GM18508 (cell line): ENCODE results near the gene KRTAP13-3.

Experiments
- ATAC-seq: cut with Tn5 transposase; IDR thresholded peaks from one replicate; pipeline ENCODE4 v1.9.1; 2021; ENCODE audit warnings: moderate number of reproducible peaks; ENCODE audit not compliant: insufficient read depth, unreplicated experiment

The KRTAP13-3 gene

GRCh38 chr21:30425826-30426225, at the start of gene KRTAP13-3:
Gene KRTAP13-3 (minus strand): TSS chr21:30425926. CDS start chr21:30425912, 14 bp downstream.
- no peak for ATAC-seq

GRCh38 chr21:30468900-30469714, 43.4 kb upstream of the KRTAP13-3 start:
- ATAC-seq: no peak

- ATAC-seq: no peak
Measured at GRCh38 chr21:30463713-30464112, 38.0 kb upstream of the KRTAP13-3 start.

GRCh38 chr21:30448514-30448913, 22.8 kb upstream of the KRTAP13-3 start:
- ATAC-seq: no peak

- ATAC-seq: no peak
Measured at GRCh38 chr21:30447056-30447455, 21.3 kb upstream of the KRTAP13-3 start.

GRCh38 chr21:30444204-30444603, 18.5 kb upstream of the KRTAP13-3 start:
- no peak for ATAC-seq

- no peak for ATAC-seq
Measured at GRCh38 chr21:30443226-30443625, 17.5 kb upstream of the KRTAP13-3 start.

GRCh38 chr21:30439975-30440374, 14.2 kb upstream of the KRTAP13-3 start, which contains the start of gene KRTAP15-1:
Gene KRTAP15-1 (plus strand): TSS chr21:30440275. CDS start chr21:30440328, 53 bp downstream.
- ATAC-seq: no peak

- no peak for ATAC-seq
Measured at GRCh38 chr21:30437010-30437565, 11.4 kb upstream of the KRTAP13-3 start.

GRCh38 chr21:30434033-30434631, 8.4 kb upstream of the KRTAP13-3 start:
- peak; percentile 65 for ATAC-seq

- ATAC-seq: no peak
Measured at GRCh38 chr21:30430170-30430655, 4.5 kb upstream of the KRTAP13-3 start, which contains the start of gene KRTAP13-4. Gene KRTAP13-4 (plus strand): TSS chr21:30430220. CDS start chr21:30430276, 56 bp downstream.

GRCh38 chr21:30426731-30427130, 1.0 kb upstream of the KRTAP13-3 start:
- no peak for ATAC-seq

- no peak for ATAC-seq
Measured at GRCh38 chr21:30415993-30416392, 9.7 kb downstream of the KRTAP13-3 start.

- ATAC-seq: peak; percentile 68
Measured at GRCh38 chr21:30408782-30409494, 16.8 kb downstream of the KRTAP13-3 start.

GRCh38 chr21:30395731-30396130, 30.0 kb downstream of the KRTAP13-3 start, which contains the start of gene KRTAP13-1:
Gene KRTAP13-1 (plus strand): TSS chr21:30396031. CDS start chr21:30396087, 56 bp downstream.
- ATAC-seq: no peak

- ATAC-seq: no peak
Measured at GRCh38 chr21:30391492-30392025, 34.2 kb downstream of the KRTAP13-3 start.

- ATAC-seq: no peak
Measured at GRCh38 chr21:30382201-30382600, 43.5 kb downstream of the KRTAP13-3 start.
